Stomach (tissue), 9 donors: ENCODE results near the gene PWWP2B. TPM values are rescaled to one million over a fixed set of nuclear protein-coding genes. Genes with fewer than 3 reads are reported as not detected.
"Not testable (repeated sequence)": the region's sequence is repeated elsewhere in the genome, so short reads cannot be mapped to it uniquely, and the experiment has no call there.

Experiments
- DNase-seq, 2 donors: peaks; one replicate each; pipeline versions ENCODE4 v3.0.0 to v3.0.0-alpha.2; 2013 to 2019
- H3K27ac ChIP-seq, 5 donors: fragments of 200-600 bp in 4 of 5; sonication (generic) in 4 of 5; one replicate each; pipeline ENCODE4 v1.5.1; 2013 to 2019; ENCODE audit warnings: mild to moderate bottlenecking in 1 of 5, moderate library complexity in 1 of 5
- H3K27me3 ChIP-seq, 3 donors: fragments of 200-600 bp; sonication (generic); one replicate each; pipeline ENCODE4 v1.5.1; 2017 to 2019; ENCODE audit warnings: mixed run types in 1 of 3
- H3K36me3 ChIP-seq, 4 donors: fragments of 200-600 bp; sonication (generic); 1 replicate in 3 of 4; 2 replicates in 1 of 4; pipeline ENCODE4 v1.5.1; 2016 to 2019
- H3K4me1 ChIP-seq, 4 donors: fragments of 200-600 bp; sonication (generic); one replicate each; pipeline ENCODE4 v1.5.1; 2016 to 2019
- H3K4me3 ChIP-seq, 4 donors: fragments of 200-600 bp; sonication (generic) in 3 of 4; one replicate each; pipeline ENCODE4 v1.5.1; 2016 to 2019; ENCODE audit warnings: mild to moderate bottlenecking in 1 of 4
- H3K9me3 ChIP-seq, 4 donors: fragments of 200-600 bp; sonication (generic); one replicate each; pipeline ENCODE4 v1.5.1; 2016 to 2019
- EP300 ChIP-seq: sonication (generic); formaldehyde crosslinking; IDR thresholded peaks from one replicate; pipeline ENCODE4 v1.6.1; 2017; ENCODE audit warnings: antibody characterized with exemption
- POLR2A ChIP-seq, 4 donors: fragments of 450-650 bp; IDR thresholded peaks; one replicate each; pipeline ENCODE4 v1.6.1; 2016; ENCODE audit warnings: antibody characterized with exemption in 4 of 4, control low read depth in 2 of 4, mild to moderate bottlenecking in 1 of 4, moderate library complexity in 1 of 4
- POLR2AphosphoS5 ChIP-seq, 3 donors: sonication (generic); formaldehyde crosslinking; IDR thresholded peaks; one replicate each; pipeline ENCODE4 v1.6.1; 2016; ENCODE audit warnings: antibody characterized with exemption in 3 of 3
- WGBS, 5 donors: extraction: QIAGEN DNeasy Blood & Tissue Kit in 3 of 5; methylation state at CpG; one replicate each; pipeline versions ENCODE4 v1.1.5 to v1.1.7; 2013 to 2018; 5-methylcytosine and 5-hydroxymethylcytosine counted together
- intact Hi-C: fragments of 100-400 bp; cut with DNase I; formaldehyde crosslinking; loops from one replicate; pipeline ENCODE4 v1.15.1; 2023; ENCODE audit warnings: low total_unique reads
- polyA plus RNA-seq, 3 donors: library from polyadenylated mRNA; stranded (reverse); fragments of 200-250 nt; gene quantifications; one replicate each; pipeline ENCODE4 v1.2.3, GENCODE V29; 2013
- total RNA-seq, 5 donors: library from RNA; depleted of rRNA; stranded (reverse); fragments of >200 nt; gene quantifications; one replicate each; pipeline versions ENCODE4 v1.1.0 to v1.2.3, GENCODE V29; 2014 to 2016
- TF ChIP-seq, protein P1 (sequence below), 7 experiments: fragments of 450-650 bp in 4 of 7; fragments of 200-600 bp in 3 of 7; sonication (generic) in 3 of 7; IDR thresholded peaks; one replicate each; pipeline ENCODE4 v1.5.1; 2016 to 2019; ENCODE audit warnings: antibody characterized with exemption in 7 of 7, control low read depth in 2 of 7, mild to moderate bottlenecking in 1 of 7
- donor health status: healthy with polysubstance abuse.
- donor health status: Bipolar disorder and iron deficiency.
- donor health status: healthy.

PWWP2B gene
- total and polyA plus RNA-seq, 8 donors: 8.5 to 167 (median 22.8) TPM

DNA sequence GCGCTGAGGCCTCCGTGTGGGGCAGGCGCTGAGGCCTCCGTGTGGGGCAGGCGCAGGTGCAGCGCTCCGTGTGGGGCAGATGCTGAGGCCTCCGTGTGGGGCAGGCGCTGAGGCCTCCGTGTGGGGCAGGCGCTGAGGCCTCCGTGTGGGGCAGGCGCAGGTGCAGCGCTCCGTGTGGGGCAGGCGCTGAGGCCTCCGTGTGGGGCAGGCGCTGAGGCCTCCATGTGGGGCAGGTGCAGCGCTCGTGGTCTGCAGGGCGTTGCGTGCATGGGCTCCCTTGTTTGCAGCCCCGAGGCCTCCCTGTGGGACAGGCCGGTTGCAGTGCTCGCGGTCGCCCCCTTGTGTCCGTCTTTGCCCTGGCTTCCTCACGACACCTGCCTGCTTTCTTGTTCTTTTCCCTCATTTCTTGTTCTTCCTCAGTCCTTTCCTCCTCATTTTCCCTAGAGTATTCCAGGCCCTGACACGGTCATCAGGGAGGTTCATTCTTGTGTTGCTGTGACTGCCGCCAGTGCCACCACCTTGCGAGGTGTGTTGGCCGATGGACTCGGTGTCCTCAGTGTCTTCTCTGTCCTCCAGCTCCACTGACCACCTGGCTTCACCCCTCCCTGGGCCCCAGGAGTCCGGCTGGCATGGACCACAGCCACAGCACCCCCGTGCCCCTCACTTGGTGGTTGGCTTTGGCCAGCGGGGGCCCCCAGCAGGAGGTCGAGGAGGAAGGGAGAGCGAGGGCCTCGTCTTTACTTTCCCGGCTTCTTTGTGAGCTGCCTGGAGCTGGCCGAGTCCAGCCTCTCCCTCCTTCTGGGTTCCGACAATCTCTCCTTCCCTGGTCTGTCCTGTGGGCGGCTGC, 44.3 kb upstream of the PWWP2B start:
- H3K4me3 ChIP-seq, H3K4me1 ChIP-seq, H3K27me3 ChIP-seq, H3K27ac ChIP-seq, H3K9me3 ChIP-seq, intact Hi-C loops: not testable (repeated sequence)
- H3K36me3 ChIP-seq: peaks cover 0 to 74% (median 60%) of the 10 kb centered on the region in 4 donors
- TF ChIP-seq, protein P1, sequence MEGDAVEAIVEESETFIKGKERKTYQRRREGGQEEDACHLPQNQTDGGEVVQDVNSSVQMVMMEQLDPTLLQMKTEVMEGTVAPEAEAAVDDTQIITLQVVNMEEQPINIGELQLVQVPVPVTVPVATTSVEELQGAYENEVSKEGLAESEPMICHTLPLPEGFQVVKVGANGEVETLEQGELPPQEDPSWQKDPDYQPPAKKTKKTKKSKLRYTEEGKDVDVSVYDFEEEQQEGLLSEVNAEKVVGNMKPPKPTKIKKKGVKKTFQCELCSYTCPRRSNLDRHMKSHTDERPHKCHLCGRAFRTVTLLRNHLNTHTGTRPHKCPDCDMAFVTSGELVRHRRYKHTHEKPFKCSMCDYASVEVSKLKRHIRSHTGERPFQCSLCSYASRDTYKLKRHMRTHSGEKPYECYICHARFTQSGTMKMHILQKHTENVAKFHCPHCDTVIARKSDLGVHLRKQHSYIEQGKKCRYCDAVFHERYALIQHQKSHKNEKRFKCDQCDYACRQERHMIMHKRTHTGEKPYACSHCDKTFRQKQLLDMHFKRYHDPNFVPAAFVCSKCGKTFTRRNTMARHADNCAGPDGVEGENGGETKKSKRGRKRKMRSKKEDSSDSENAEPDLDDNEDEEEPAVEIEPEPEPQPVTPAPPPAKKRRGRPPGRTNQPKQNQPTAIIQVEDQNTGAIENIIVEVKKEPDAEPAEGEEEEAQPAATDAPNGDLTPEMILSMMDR (IDR thresholded peaks at IDR 0.05): peak in 5 of 7 experiments; percentile 70 to 83 (median 81)
- WGBS, 5 donors: 36 to 56% (median 50%) methylated on average over 26 to 33 of the region's 44 CpGs
- peak; percentile 77 to 90 for DNase-seq

DNA sequence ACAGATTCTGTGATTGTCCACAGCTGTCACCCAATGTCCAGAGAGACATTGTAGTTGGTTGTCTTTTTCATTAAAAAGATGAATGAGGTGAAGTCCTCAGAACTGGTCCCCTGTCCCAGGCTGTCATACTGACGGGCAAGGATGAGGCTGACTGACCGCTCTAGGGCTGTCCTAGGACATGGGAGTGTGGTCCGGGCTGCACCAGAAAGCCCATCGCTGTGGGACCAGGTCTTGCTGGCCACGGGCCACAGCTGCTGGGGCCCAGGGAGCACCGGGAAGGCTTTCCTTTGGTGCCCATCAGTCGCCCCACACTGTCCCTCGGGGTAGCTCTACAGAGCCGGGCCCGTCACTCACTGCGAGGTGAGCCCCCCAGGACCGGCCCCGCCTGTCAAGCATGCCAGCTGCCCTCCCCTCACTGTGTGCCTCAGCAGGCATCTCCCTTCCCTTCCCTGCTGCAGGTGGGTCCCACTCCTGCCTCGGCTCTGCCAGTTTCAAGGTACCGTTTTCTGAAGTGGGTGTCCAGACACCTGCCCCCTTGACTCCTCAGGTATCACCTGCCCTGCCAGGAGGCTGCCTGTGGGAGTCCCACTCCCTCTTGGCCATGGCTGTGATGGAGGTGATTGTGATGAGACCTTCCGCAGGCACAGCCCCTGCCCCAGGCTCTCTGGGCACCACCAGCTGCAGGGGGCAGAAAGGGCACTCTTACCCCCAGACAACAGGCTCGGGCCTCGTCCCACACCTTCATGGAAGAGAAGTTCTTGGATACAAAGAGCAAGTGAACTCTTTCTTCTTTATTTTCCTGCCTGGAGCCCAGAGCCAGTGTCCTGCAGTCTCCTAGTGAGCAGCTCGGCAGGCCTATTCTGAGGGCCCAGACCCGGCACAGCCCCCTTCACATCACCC, 43.3 kb upstream of the PWWP2B start:
- H3K4me3 ChIP-seq: no peak overlapping the region
- DNase-seq: no peak
- intact Hi-C loops: no loop called here
- TF ChIP-seq POLR2AphosphoS5 (IDR thresholded peaks at IDR 0.05) (no peak), EP300 (no peak), POLR2A (IDR thresholded peaks at IDR 0.05) (no peak)
- TF ChIP-seq, protein P1 (IDR thresholded peaks at IDR 0.05): no peak
- H3K4me1 ChIP-seq: peaks cover 0 to 5% (median 2%) of the 10 kb centered on the region in 4 donors
- no peaks in the 10 kb centered on the region for H3K9me3 ChIP-seq
- H3K36me3 ChIP-seq: peaks cover 0 to 64% (median 50%) of the 10 kb centered on the region in 4 donors
- WGBS, 5 donors: 89 to 97% (median 91%) methylated on average over 12 to 20 of the region's 20 CpGs
- no peak overlapping the region for H3K27ac ChIP-seq
- no peaks in the 10 kb centered on the region for H3K27me3 ChIP-seq

DNA sequence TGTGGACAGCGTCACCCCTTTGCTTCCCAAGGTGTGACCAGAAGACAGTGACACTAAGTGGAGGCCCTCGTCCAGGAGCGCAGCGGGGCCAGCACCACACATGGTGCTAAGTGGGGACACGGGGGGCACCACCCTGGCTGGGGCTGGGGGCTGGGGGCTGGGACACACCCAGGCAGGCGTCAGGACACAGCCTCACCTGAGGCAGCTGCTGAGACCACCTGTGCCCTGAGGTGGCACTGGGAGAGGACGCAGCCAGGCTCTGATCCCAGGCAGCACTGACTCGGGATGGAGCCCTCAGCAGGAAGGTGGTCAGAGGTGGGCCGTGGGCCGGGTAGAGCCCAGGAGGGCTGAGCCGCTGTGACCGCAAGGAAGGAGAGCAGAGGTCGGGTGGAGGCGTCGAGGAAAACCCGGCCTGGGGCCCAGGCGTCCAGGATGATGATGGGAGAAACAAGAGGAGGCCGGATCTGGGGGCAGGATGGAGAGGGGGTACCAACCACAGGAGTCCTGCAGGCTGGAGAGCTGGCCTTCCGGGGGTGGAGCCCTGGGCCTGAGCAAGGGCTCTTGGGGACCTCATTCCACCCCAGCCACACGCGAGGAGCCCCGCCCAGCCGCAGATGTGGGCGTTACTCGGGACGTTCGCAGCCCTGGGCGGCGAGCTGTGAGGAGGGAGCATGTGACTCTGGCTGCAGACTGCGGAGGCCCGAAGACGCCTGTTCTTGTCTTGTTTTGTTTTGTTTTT, 42.5 kb upstream of the PWWP2B start:
- no peak overlapping the region for H3K4me3 ChIP-seq
- intact Hi-C loops: no loop called here
- H3K36me3 ChIP-seq: peaks cover 0 to 56% (median 44%) of the 10 kb centered on the region in 4 donors
- WGBS, 5 donors: 87 to 92% (median 90%) methylated on average over 24 to 32 of the region's 32 CpGs
- DNase-seq: no peak
- H3K27me3 ChIP-seq: no peaks in the 10 kb centered on the region
- H3K4me1 ChIP-seq: peaks cover 0 to 5% (median 2%) of the 10 kb centered on the region in 4 donors
- no peaks in the 10 kb centered on the region for H3K9me3 ChIP-seq
- TF ChIP-seq, protein P1 (IDR thresholded peaks at IDR 0.05): no peak
- TF ChIP-seq EP300 (no peak), POLR2A (IDR thresholded peaks at IDR 0.05) (no peak), POLR2AphosphoS5 (IDR thresholded peaks at IDR 0.05) (no peak)
- no peak overlapping the region for H3K27ac ChIP-seq

DNA sequence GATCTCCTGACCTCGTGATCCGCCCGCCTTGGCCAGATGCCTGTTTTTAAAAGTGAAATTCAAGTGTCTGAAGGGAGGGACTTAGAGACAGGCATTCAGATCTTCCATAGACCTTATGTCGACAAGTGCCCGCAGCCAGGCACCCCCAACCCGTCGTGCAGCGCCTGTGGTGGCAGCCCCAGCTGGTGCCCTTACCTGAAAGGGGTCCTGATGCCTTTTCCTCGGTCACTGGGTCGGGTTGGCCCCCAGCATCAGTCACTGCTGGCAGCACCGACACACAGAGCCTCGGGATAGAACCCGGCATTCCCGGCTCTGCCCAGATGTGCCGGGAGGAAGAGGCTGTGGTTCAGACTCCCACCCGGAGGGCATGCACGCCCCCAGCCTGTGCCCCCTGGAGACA, 41.7 kb upstream of the PWWP2B start:
- peaks cover 0 to 49% (median 38%) of the 10 kb centered on the region in 4 donors for H3K36me3 ChIP-seq
- H3K4me1 ChIP-seq: peaks cover 0 to 5% (median 2%) of the 10 kb centered on the region in 4 donors
- no peak for DNase-seq
- H3K9me3 ChIP-seq: no peaks in the 10 kb centered on the region
- TF ChIP-seq EP300 (no peak), POLR2A (IDR thresholded peaks at IDR 0.05) (no peak), POLR2AphosphoS5 (IDR thresholded peaks at IDR 0.05) (no peak)
- TF ChIP-seq, protein P1 (IDR thresholded peaks at IDR 0.05): no peak
- no peak overlapping the region for H3K27ac ChIP-seq
- intact Hi-C loops: no loop called here
- H3K4me3 ChIP-seq: no peak overlapping the region
- no peaks in the 10 kb centered on the region for H3K27me3 ChIP-seq
- 90 to 94% (median 91%) methylated on average over 11 to 17 of the region's 17 CpGs for WGBS, 5 donors
